Activated T-cell treated with anti-CD3 and anti-CD28 coated beads for 24 hours (primary cell): ENCODE measurements around the gene PPP1CA.

ENCODE experiments used
- DNase-seq: peaks from one replicate; pipeline ENCODE4 v3.0.0-alpha.2; 2020; ENCODE audit warnings: low read depth

The PPP1CA gene

DNA sequence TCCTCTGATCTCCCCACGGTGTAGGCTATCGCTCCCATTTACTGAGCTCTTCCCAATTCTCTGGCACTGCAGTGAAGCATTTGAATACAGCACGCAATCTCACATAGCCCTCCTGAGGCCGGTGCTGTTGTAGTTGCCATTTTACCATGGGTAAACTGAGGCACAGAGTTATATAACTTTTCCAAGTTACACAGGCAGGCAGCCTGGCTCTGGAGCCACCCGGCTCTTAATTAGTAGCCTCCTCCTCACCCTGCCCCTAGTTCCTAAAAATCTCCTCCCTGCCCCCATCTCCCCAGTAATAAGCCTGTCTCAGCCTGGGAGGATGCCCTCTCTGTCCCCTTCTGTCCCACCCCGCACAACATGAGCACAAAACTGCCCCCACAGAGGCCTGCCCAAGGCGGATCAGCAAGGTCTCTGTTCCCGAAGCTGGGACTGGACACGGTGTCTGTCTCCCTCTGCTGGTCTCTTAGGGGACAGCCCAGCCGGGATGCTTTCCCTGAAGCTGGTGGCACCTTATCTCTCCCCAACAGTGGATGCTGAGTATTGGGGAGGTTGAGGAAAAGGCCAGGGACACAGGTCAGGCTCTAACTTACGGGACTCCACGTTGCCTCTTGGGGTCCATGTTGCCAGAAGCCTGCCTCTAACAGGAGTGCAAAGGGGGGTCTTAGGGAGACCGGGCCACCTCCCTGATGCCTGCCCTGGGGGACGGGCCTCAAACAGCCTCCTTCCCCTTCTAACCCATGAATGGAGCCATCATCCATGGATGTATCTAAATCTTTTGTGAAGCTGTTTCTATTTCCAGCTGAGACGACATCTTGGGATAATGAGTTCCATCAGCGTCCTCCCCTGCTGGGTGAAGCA, 19.2 kb downstream of the PPP1CA start:
- DNase-seq, result peak; percentile 79

DNA sequence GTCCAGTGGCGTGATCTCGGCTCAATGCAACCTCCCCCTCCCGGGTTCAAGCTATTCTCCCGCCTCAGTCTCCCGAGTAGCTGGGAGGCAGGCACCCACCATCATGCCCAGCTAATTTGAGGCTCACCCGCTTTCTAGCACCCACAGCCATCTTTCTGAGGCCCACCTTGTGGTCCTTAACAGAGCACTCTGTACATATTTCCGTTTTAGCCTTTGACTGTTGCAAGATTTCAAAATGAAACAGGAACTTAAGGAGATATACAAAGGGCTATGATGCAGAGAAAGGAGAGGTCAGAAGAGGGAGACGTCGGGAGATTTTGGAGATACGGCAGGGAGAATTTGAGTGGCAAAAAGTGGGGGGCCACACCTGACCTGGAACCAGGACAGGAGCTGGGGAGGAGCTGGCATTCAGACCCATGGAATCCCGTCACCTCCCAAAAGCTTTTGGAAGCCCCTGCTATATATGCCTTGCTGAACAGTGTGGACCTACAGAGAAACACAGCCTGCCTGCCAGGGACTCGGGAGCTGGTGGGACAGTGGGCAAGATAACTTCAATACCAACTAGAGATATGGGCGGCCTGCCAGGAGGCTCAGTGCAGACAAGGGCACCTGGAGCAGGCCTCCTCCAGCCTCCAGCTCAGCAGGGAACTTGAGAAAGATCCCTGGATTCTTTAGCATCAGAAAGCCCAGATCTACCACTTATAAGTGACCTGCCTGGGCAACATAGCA, 20.2 kb downstream of the PPP1CA start:
- no peak for DNase-seq

DNA sequence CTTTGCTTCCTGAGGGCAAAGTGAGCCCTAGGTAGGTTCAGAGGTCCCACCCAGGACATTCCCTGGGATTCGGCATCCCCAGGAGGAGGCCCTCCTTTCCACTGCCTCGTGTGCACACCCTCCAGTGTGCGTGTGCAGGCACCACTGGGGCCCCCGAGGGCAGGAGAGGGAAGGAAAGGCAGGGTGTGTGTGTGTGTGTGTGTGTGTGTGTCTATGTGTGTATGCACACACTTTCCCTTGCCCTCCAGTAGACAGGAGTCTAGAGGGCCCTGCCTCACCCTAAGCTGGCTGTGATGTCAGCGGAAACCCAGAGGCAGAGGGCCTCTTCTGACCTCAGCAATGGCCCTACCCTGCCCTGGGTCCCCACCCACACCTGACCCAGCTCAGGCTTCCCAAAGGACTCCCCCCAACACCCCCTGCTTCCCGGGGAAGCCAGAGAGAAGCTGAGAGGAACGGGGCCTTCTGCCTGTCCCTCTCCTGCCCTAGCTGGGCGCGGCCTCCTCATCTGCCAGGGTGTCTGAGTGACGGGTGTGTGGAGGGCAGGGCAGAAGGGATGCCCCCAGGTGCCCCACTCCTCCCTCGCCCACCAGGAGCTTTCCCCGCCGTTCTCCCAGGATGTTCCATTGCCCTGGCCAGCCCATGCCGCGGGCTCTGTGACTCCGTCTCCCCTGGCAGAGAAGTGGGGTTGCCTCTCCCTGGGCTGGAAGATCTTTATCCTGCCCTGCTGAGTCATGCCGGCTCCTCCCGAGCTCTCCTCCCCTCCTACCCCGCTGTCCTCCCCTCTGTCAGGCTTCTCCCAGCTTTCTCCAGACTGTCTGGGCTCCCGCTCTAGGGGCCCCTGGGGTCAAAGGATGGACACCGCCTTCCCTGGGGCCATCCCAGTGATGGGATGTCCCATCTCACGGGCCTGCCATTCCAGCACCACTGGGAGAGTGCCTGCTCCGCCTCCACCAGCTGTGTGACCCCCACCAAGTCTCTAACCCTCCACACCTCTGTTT, 22.3 kb downstream of the PPP1CA start:
- no peak for DNase-seq

DNA sequence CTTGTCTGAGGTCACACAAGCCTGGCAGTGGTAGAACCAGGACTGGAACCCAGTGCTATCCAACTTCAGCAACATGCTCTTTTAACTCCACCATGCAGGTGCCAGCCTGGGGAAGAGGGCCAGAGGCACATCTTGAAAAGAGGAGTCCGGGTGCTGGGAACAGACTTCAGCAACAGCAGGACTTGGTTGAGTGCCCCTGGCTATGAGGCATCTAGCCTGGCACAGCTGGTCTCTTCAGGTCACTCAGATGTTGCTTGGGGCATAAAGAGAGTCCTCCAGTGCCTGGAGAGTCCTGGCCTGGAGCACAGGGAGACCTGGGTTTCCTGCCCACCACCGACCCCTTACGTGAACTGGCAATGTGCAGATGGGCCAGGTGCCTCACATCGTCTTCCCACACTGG, 23.1 kb downstream of the PPP1CA start:
- no peak for DNase-seq

DNA sequence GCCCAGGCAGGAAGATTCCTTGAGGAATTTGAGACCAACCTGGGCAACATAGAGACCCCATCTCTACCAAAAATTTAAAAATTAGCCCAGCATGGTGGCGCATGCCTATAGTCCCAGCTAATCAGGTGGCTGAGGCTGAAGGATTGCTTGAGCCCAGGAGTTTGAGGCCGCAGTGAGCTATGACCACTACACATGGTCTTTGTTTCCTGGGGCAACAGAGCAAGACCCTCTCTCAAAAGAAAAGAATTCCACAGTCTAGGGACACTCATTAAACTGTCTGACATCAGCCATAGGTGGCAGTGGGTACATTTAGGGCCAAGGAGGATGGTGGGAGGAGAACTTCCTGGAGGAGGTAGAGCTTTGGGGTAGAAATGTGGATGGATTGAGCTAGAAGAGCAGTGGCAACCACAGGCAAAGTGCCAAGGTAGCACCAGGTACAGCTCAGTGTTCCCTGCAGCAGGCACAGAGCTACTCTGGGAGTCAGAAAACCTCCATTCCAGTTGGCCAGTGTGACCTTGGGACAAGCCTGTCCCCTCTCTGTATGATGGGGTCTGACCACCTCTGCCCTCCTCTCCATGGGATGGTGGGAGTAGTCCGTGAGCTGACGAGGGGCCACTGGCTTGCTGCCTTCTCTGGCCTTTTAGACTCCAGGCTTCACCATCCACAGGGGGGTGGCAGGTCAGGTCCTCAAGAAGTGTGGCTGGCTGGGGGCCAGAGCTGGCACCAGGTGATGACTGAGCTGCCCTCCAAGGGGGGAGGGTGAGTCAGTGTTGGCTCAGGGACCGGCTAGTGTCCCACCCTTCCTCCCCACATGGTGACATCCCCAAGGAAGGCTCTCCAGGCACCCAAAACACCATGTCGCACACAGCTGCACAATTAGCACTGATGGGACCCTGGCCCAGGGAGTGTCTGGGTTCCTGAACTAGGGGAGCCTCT, 24.5 kb downstream of the PPP1CA start:
- no peak for DNase-seq

DNA sequence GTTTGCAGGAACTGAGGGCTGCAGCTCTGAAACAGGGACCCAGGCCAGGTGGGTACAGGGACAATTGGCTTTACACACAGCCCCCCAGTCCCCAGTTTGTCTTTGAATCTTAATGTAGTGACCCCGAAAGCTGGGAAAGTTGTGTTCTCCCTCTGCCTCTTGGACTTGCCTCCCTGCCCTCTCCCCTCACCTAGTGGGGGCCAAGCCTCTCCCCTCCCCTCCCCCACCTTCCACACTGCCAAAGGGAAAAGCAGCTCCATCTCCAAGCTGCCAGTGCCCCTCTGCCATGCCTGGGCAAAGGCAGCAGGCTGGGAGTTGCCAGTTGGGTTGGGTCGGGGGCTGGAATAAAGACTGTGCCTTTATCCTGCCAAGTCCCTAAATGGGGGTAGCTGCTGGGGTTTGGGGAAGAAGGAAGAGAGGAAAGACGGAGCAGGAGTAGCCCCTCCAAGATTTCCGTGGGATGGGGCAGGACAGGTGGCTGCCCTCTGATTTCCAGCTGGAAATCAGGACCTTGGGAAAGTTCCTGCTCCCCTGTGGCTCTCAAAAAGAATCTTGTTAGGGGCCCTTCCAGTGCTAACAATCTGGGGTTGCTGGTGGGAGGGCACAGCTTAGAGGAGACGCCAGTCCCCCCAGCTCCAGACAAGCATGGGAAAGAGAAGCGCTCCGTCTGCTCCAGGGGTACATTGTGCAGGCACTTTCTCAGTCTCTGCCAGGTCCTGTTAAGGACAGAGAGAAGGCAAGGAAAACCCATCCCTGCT, 25.4 kb downstream of the PPP1CA start:
- no peak for DNase-seq

DNA sequence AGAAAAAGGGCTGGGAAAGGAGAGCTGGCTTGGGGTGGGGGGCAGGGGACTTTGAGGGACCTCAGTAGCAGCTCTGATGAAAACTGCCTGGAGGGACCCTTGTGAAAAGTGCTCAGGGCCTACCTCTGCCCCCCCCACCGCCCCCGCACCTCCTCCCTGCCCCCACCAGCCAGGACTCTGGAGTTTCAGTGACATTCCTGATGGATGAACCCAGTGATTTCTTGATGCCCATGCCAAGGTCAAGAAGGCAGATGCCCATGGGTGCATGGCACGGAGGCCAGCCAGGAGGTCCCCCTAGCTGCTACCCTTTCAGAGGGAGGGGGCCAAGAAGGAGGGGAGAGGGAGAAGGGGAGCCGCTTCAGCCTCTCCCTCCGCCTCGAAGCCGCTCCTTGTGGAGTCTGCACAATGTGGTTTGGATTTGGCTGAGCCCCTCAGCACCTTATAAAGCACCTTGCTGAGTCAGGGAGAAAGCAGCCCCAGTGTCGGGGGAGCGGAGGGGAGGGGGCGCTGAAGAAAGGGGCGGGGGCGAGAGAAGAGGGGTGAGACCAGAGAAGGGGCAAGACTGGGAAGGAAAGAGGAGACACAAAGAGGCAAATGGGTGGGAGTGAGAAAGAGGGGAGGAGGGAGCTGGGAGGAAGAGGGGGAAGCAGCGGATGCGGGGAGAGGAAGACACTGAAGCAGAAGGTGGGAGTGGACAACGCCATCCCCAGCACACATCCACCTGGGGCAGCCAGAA, 26.2 kb downstream of the PPP1CA start:
- DNase-seq, result no peak

DNA sequence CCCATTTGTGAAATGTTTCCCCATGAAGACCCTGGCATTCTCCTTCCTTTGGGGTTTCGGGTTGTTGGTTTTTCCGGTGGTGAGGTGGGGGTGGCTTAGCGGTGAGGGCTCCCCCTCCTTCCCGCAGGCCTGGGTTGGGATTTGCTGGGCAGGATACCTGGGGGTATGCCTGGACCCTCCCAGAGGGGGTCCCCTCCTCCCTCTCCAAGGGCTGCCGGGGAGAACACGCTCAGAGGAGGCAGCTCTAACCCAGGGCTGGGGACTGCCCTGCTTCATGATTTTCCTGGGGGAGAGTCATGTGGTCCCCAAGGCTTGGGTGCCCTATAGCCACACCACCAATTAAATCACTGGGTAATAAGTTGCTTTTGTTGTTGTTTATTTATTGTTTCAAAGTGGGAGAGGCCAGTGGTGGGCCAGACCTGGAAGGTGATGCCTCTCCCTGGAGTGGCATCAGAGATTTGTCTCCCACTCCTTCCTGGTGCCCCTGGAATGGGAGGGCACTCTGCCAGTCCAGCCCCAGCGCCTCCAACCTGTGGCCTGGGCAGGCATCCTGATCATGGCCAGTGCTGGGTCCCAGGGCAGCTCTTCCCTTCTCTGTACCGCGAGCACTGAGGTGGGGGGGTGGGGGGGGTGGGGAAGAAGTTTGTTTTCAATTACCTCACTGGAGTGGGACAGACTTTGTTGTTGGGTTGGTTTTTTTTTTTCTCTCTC, 26.9 kb downstream of the PPP1CA start:
- DNase-seq, result no peak

DNA sequence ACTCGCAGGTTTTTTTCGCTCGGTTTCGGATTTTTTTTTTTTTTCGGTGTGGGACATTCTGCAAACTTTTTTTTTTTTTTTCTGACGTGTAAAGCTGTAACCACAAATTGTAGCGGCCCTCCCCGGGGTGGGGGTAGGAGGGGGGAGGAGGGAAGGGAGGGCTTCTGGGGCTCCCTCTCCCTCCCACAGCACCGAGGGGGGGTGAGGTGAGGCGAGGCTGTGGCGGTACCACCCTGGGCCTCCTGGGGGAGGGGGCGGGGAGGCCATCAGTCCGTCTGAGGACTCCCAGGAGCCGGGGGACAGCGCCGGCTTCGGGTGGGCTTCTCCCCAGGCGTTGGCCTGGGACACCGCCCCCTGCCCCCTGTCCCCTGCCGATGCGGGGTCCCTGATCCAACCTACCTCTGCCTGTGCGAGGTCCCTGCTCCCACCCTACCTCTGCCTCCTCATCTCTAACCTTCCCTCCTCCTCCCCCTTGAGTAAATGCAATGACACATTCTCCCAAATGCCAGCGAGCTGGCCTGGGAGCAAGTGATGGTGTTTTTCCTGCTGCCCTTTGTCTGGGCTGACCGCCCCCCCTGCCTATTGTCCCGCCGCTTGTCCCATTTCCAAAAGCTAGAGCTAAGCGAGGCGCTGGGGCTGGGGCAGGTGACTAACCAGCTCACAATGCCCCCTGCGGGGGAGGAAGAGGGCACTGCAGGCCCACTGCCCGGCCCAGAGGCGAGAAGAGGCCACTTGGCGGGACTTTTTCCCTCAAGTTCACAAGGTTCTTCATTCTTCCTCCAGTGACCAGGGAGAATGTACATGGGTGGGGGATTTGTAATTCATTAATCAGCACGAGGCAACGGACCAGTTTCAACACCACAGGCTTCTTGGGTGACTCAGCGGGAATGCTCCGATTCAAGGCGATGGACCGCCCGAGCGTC, 27.7 kb downstream of the PPP1CA start:
- DNase-seq, result peak; percentile 42

DNA sequence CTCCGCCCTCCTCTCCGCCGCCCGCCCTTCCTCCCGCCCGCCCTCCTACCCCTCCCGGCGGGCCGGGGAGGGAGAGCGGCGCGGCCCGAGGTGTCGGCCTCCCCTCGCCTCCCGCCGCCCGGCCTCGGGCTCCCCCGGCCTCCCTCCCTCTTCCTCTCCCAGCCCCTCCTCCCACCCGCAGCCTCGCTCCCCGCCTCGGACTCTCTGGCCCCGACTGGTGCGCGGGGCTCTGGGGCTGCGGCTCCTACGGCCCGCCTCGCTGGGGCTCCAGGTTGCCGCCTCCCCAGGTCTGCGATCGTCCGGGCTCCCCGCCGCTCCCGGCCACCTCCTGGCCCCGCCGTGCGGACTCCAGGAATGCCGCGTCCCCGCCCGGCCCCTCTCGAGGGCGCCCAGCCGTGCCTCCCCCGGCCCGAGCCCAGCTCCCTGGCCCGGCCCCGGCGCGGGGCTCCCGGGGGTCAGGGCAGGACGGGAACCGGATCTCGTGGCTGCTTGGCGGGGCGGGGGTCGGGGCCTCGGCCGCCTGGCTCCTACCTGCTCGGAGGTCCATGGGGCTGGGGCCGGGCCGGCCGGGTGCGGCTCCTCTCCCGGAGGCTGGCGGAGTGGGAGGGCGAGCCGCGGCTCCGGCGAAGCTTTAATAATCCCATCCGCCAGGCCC, 28.5 kb downstream of the PPP1CA start, which contains the start of gene CLCF1:
Gene CLCF1 (minus strand): TSS at position 606 of the 655 bp plus-strand sequence. CDS start 59 bp downstream, at position 547.
- DNase-seq, result no peak

DNA sequence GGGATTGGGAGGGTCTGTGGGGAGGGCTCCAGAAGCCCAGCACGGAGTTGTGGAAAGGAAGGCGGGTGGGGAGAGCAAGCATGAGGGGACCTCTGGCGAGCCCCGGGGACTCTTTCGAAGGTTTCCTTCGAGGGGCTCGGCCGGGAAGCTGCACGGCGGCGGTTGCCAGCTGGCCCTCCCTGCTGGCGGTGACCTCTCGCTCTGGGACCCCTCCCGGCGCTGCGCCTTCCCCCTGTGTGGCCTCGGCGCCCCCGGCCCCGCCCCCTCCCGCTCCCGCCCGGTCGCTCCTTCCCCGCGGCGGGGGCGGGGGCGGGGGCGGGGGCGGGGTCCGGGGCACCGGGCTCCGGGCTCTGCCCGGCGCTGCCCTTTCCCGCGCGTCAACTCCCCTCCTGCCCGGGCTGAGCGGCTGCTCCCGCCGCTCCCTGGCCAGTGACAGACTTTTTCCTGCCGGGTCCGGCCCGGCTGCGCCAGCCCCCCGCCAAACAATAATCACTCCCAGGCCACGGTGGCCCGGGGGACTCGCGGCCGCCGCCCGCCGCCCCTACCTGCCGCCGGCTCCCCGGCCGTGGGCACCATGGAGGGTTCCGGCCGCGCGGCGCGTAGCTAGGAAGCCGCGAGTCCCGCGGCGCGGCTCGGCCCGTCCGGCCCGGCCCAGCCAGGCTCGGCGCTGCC, 29.2 kb downstream of the PPP1CA start:
- no peak for DNase-seq

DNA sequence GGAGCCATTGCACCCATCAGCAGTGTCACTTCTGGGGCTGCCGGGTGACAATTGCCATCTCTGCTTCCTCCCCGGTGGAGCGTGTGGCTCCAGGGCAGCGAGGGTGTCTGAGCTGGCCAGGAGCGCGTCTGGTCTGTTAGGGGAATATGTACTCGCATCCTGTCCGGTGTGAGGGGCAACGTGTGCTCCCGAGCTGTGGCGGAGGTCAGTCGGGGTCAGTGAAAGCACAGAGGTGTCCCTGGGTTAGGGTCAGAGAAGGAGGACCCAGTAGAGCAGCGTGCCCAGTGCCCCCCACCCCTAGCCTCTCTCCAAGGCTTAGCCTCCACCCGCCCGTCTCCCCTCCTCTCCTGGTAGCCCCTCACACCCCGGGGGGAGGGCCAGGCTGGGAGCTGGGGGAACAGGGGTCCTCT, 29.7 kb downstream of the PPP1CA start:
- DNase-seq, result no peak

DNA sequence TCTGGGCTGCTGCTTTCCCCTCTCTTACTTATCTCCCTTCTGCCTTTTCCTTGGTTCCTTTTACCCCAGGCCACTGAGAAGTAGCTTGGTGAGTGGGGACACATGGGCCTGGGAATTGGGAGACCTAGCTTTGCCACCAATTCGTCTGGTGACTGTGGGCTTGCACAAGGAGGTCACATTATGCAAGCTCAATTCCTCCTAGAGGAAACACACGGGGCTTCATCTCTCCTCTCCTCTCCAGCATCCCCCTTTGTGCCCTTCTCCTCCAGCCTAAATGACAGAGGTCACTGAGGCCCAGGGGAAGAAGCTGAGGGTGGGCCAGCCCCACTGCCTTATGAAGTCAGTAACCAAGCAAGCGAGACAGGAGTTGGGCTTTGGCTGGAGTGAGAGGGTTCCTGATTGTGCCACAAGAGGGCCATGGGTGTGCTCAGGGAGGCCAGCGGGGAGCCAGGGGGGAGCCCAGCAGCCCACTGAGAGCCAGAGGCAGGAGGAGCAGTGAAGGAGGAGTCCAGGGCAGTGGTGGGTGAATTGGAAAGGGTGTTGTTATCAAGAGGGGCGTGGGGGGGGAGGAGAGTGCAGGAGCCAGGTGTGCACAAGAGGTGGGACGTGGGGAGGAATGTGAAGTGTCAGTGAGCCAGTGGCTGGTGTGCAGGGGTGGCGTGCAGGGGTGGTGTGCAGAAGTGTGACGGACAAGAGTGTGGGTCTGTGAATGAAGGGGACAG, 30.3 kb downstream of the PPP1CA start:
- DNase-seq, result no peak

DNA sequence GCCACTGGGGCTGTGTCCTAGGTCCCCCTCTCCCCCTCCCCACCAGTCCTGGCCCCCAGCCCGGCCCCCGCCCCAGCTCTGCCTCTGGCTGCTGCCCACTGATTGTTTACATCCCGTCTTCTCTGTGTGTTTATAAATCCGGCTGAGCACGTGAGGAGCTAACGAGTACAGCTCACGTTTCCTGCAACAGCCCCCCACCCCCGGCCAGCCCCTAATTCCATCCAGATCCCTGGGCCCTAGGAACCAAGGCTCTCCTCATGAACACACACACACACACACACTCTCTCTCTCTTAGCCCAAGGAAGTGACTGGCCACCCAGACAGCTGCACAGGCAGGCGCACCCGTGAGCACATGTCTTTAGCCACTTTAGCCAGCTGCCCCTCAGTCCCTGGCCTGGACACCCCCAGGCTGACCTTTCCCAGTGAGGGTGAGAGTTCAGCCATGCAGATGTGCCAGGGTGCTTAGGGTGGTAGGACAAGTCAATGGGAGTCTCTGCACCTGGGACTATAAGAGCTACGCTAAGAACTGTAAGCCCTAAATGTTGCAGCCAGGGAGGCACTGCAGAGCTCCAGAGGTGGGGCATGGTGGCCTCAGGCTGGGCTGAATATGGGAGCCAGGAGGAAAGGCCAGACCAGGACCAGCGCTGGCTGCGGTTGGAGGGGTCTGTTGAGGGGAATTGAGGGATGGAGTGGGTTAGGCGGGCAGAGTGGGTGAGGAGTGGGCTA, 31.1 kb downstream of the PPP1CA start:
- DNase-seq, result no peak

DNA sequence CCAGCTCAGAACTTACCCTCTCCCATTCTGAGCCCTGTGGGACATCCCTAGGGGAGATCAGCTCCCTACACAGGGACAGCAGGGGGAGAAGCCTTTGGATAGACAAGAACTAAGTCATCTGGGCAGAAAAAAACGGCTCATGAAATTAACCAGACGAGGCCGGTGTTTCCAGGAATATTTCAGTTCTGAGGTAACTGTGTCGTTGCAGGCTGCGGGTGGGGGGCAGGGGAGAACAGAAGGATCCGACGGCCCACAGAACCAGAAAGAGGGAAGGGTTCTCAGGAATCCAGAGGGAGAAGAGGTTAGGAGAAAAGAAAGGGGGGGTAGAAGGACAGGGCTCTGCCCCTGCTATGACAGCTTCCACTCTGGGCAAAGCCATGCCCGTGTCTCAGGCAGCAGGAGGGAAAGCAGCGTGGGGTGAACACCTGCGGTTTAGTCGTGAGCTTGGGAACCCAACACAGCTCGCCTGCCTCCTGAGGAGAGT, 31.8 kb downstream of the PPP1CA start:
- DNase-seq, result no peak
